Limb (tissue), 2 donors: ENCODE results near the gene IL23R.

Source experiments
- DNase-seq, 2 donors: peaks; one replicate each; pipeline ENCODE4 v3.0.0-alpha.2; 2016; ENCODE audit errors: extremely low spot score in 2 of 2

Gene IL23R

GRCh38 chr1:67239738-67240137 is 73.5 kb downstream of the IL23R start:
- no peak for DNase-seq

- DNase-seq, result no peak
Observed at GRCh38 chr1:67241200-67241746, 75.0 kb downstream of the IL23R start.

GRCh38 chr1:67242016-67242415 is 75.8 kb downstream of the IL23R start:
- no peak for DNase-seq

GRCh38 chr1:67250051-67250653 is 83.9 kb downstream of the IL23R start:
- DNase-seq, result no peak

- no peak for DNase-seq
Observed at GRCh38 chr1:67256291-67257172, 90.3 kb downstream of the IL23R start.

GRCh38 chr1:67257173-67257535 is 90.9 kb downstream of the IL23R start:
- DNase-seq, result no peak

GRCh38 chr1:67261680-67262079 is 95.4 kb downstream of the IL23R start:
- no peak for DNase-seq

GRCh38 chr1:67262735-67263134 is 96.5 kb downstream of the IL23R start:
- no peak for DNase-seq

- no peak for DNase-seq
Observed at GRCh38 chr1:67264152-67264551, 97.9 kb downstream of the IL23R start.

GRCh38 chr1:67264899-67265298 is 98.6 kb downstream of the IL23R start:
- DNase-seq, result no peak

GRCh38 chr1:67269061-67269460 is 102.8 kb downstream of the IL23R start:
- no peak for DNase-seq

GRCh38 chr1:67270541-67270940 is 104.3 kb downstream of the IL23R start:
- DNase-seq, result no peak

- DNase-seq, result no peak
Observed at GRCh38 chr1:67273591-67273990, 107.3 kb downstream of the IL23R start.

GRCh38 chr1:67274623-67275325 is 108.5 kb downstream of the IL23R start:
- DNase-seq, result no peak

- no peak for DNase-seq
Observed at GRCh38 chr1:67280696-67281095, 114.4 kb downstream of the IL23R start.

GRCh38 chr1:67281244-67281643 is 115.0 kb downstream of the IL23R start:
- DNase-seq, result no peak

- DNase-seq, result no peak
Observed at GRCh38 chr1:67285780-67286488, 119.7 kb downstream of the IL23R start.

- no peak for DNase-seq
Observed at GRCh38 chr1:67290236-67290635, 124.0 kb downstream of the IL23R start.

- DNase-seq, result no peak
Observed at GRCh38 chr1:67294836-67295617, 128.8 kb downstream of the IL23R start.

GRCh38 chr1:67298762-67299161 is 132.5 kb downstream of the IL23R start:
- DNase-seq, result no peak

GRCh38 chr1:67299296-67299695 is 133.0 kb downstream of the IL23R start:
- DNase-seq, result no peak
